Adrenal gland (tissue), 12 donors: ENCODE results near the gene OSCP1. TPM values are rescaled to one million over a fixed set of nuclear protein-coding genes. Genes with fewer than 3 reads are reported as not detected.

ENCODE experiments used
- DNase-seq, 7 donors: peaks; one replicate each; pipeline ENCODE4 v3.0.0-alpha.2; 2019 to 2020
- H3K27ac ChIP-seq, 5 donors: fragments of 200-600 bp; sonication (generic) in 4 of 5; 1 replicate in 3 of 5; 2 replicates in 2 of 5; pipeline versions ENCODE4 v1.5.1 to v1.8.0; 2016 to 2020; ENCODE audit warnings: mild to moderate bottlenecking in 1 of 5
- H3K27me3 ChIP-seq: fragments of 200-600 bp; 2 replicates; pipeline ENCODE4 v1.8.0; 2021
- H3K36me3 ChIP-seq, 2 donors: fragments of 200-600 bp; replicated peaks in 1 of 2; 1 replicate in 1 of 2; 2 replicates in 1 of 2; pipeline versions ENCODE4 v1.5.1 to v1.8.0; 2018 to 2022
- H3K4me1 ChIP-seq, 2 donors: fragments of 200-600 bp; replicated peaks in 1 of 2; 1 replicate in 1 of 2; 2 replicates in 1 of 2; pipeline versions ENCODE4 v1.5.1 to v1.8.0; 2018 to 2021
- H3K4me3 ChIP-seq, 4 donors: fragments of 200-600 bp; sonication (generic) in 3 of 4; one replicate each; pipeline ENCODE4 v1.5.1; 2016 to 2018
- H3K9me3 ChIP-seq, 3 donors: fragments of 200-600 bp; sonication (generic) in 1 of 3; replicated peaks in 1 of 3; 1 replicate in 2 of 3; 2 replicates in 1 of 3; pipeline versions ENCODE4 v1.5.1 to v1.8.0; 2016 to 2021
- CTCF ChIP-seq, 6 experiments: fragments of 450-650 bp in 4 of 6; fragments of 200-600 bp in 2 of 6; sonication (generic) in 1 of 6; IDR thresholded peaks; 1 replicate in 5 of 6; 2 replicates in 1 of 6; pipeline versions ENCODE4 v1.5.1 to v1.8.0; 2016 to 2021; ENCODE audit warnings: antibody characterized with exemption in 6 of 6, mild to moderate bottlenecking in 2 of 6, moderate library complexity in 1 of 6
- POLR2A ChIP-seq, 2 donors: fragments of 450-650 bp; IDR thresholded peaks; one replicate each; pipeline ENCODE4 v1.6.1; 2017; ENCODE audit warnings: antibody characterized with exemption in 2 of 2, mild to moderate bottlenecking in 2 of 2, moderate library complexity in 1 of 2
- WGBS, 4 donors: extraction: QIAGEN DNeasy Blood & Tissue Kit in 2 of 4; methylation state at CpG; one replicate each; pipeline versions ENCODE4 v1.1.5 to v1.1.7; 2013 to 2017; 5-methylcytosine and 5-hydroxymethylcytosine counted together
- intact Hi-C, 2 donors: fragments of 100-400 bp; cut with DNase I; formaldehyde crosslinking; loops; one replicate each; pipeline versions ENCODE4 v1.14.1 to v1.15.0; 2022 to 2023
- polyA plus RNA-seq, 3 donors: library from polyadenylated mRNA; stranded (reverse); fragments of 200-250 nt in 2 of 3; fragments of 350-450 nt in 1 of 3; fragmentation: Illumina TruSeq in 1 of 3; extraction: RNeasy Lipid Tissue Mini Kit (QIAGEN cat#74804) in 1 of 3; gene quantifications; one replicate each; pipeline ENCODE4 v1.2.3, GENCODE V29; 2013 to 2014
- total RNA-seq, 9 donors: library from RNA; depleted of rRNA in 4 of 9; stranded (reverse); fragments of >200 nt in 4 of 9; fragments of 120-200 nt in 1 of 9; fragmentation: NEBNext Ultra II Directional in 1 of 9; extraction: Animal tissue kit (Norgen Biotek cat#: 25700) in 1 of 9; gene quantifications; one replicate each; pipeline versions ENCODE4 v1.1.0 to v1.2.4, GENCODE V29; 2013 to 2023
- donor health status: healthy with polysubstance abuse.
- donor health status: Bipolar disorder and iron deficiency.
- donor health status: DM: yes; HTN: yes; CAD: no.
- donor health status: DM: no; HTN: no; CAD: no.
- donor health status: DM: no; HTN: no; CAD: no.
- donor health status: DM: yes; HTN: yes; CAD: no.

The OSCP1 gene
- total and polyA plus RNA-seq, 12 donors, result 5.5 to 29.9 (median 11.6) TPM

GRCh38 chr1:36466370-36467026 lies 16.2 kb upstream of the OSCP1 start:
- intact Hi-C loops, result no loop called here
- 74 to 90% (median 83%) methylated on average over 5 to 12 of the region's 12 CpGs for WGBS, 4 donors
- TF ChIP-seq CTCF (IDR thresholded peaks at IDR 0.05), result no peak
- no peak for TF ChIP-seq POLR2A (IDR thresholded peaks at IDR 0.05)
- Histone ChIP-seq H3K9me3 (no peaks in the 10 kb centered on the region), H3K36me3 (peaks cover 0 to 5% of the 10 kb centered on the region in 2 donors), H3K4me3 (no peak overlapping the region), H3K27ac (no peak overlapping the region), H3K27me3 (no peaks in the 10 kb centered on the region), H3K4me1 (peaks cover 9 to 10% of the 10 kb centered on the region in 2 donors)
- DNase-seq, result no peak

GRCh38 chr1:36465731-36466369 lies 15.6 kb upstream of the OSCP1 start:
- intact Hi-C loops, result no loop called here
- no peaks in the 10 kb centered on the region for H3K27me3 ChIP-seq
- TF ChIP-seq POLR2A (IDR thresholded peaks at IDR 0.05), result no peak
- TF ChIP-seq CTCF (IDR thresholded peaks at IDR 0.05), result no peak
- H3K36me3 ChIP-seq, result peaks cover 0 to 12% of the 10 kb centered on the region in 2 donors
- H3K4me1 ChIP-seq, result peaks cover 9 to 10% of the 10 kb centered on the region in 2 donors
- no peak for DNase-seq
- H3K27ac ChIP-seq, result no peak overlapping the region
- 63 to 73% (median 66%) methylated on average over 4 of the region's 4 CpGs for WGBS, 4 donors
- H3K9me3 ChIP-seq, result no peaks in the 10 kb centered on the region
- H3K4me3 ChIP-seq, result no peak overlapping the region

GRCh38 chr1:36464605-36465393 lies 14.5 kb upstream of the OSCP1 start:
- H3K27me3 ChIP-seq, result no peaks in the 10 kb centered on the region
- 35 to 42% (median 39%) methylated on average over 12 to 13 of the region's 13 CpGs for WGBS, 4 donors
- H3K9me3 ChIP-seq, result no peaks in the 10 kb centered on the region
- intact Hi-C loops, result no loop called here
- TF ChIP-seq POLR2A (IDR thresholded peaks at IDR 0.05) (no peak), CTCF (IDR thresholded peaks at IDR 0.05) (no peak)
- no peak for DNase-seq
- peak overlapping the region in 3 of 4 donors; percentile 63 to 94 (median 76) for H3K4me3 ChIP-seq
- peaks cover 0 to 22% of the 10 kb centered on the region in 2 donors for H3K36me3 ChIP-seq
- peaks cover 9 to 10% of the 10 kb centered on the region in 2 donors for H3K4me1 ChIP-seq
- H3K27ac ChIP-seq, result peak overlapping the region; percentile 28 to 96 (median 84)
